NK-92 (cell line): Measurements from ENCODE around the gene GMPPB.
"Not testable (repeated sequence)": the region's sequence is repeated elsewhere in the genome, so short reads cannot be mapped to it uniquely, and the experiment has no call there.

Experiments used
- DNase-seq: peaks from one replicate; lab custom pipeline; 2025; ENCODE audit not compliant: unreplicated experiment; lab: John Stamatoyannopoulos, UW

Gene GMPPB

GRCh38 chr3:49723628-49724551, at the start of gene GMPPB:
TSS of gene GMPPB (minus strand) at chr3:49723951. CDS start at chr3:49723726, 225 bp downstream.
- DNase-seq, result peak; percentile 68

- no peak for DNase-seq
Measured at GRCh38 chr3:49772703-49773102, 49.0 kb upstream of the GMPPB start.

DNA sequence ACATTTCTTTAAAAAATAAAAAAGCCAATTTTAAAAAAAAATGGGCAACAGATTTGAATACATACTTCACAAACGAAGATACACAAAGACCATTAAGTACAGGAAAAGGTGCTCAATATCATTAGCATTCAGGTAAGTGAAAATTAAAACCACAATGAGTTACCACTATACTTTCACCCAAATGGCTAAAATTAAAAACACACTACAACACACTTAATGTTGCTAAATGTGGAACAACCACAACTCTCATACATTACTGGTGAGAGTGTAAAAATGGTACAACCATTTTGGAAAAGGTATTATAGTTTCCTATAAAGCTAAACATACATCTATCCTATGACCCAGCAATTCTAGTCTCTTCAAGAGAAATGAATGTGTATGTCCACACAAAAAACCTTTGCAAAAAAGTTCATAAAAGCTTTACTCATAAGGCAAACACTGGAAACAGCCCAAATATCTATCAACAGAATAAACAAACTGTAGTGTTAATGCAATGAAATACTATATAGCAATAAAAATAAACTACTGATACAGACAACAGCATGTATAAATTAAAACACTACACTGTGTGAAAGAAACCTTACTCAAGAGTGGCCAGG, 47.7 kb upstream of the GMPPB start:
- DNase-seq, result no peak

DNA sequence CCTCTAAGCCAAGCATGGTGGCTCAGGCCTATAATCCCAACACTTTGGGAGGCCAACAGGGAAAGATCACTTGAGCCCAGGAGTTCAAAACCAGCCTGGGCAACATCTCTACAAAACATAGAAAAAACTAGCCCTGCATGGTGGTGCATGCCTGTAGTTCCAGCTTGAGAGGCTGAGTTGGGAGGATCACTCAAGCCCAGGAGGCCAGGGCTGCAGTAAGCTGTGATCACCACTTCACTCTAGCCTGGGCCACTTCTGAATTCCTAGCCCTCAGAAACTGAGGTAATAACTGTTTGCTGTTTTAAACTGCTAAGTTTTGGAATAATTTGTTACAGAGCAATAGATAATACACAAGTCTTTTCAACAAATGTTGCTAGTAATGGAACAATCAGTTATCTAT, 46.2 kb upstream of the GMPPB start:
- no peak for DNase-seq

GRCh38 chr3:49769286-49769915, 45.6 kb upstream of the GMPPB start:
- no peak for DNase-seq

DNA sequence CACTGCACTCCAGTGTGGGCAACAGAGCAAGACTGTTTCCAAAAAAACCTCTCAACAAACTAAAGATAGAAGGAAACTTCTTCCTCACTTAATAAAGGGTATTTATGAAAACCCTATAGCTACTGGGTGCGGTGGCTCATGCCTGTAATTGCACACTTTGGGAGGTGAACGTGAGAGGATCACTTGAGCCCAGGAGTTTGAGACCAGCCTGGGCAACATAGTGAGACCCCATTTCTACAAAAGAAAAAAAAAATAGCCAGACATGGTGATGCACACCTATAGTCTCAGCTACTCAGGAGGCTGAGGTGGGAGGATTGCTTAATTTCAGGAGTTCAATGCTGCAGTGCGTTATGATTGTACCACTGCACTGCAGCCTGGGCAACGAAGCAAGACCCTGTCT, 40.2 kb upstream of the GMPPB start:
- no peak for DNase-seq

DNA sequence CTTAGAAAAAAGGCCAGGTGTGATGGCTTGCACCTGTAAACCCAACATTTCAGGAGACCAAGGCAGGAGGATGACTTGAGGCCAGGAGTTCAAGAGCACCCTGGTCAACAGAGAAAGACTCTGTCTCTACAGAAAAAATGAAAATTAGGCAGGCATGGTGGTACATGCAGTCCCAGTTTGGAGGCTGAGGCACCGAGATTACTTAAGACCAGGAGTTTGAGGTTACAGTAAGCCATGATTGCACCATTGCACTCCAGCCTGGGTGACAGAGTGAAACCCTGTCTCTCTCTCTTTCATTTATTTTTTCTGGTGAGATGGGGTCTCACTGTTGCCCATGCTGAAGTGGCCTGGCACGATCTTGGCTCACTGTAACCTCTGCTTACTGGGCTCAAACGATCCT, 37.9 kb upstream of the GMPPB start:
- DNase-seq, result no peak

GRCh38 chr3:49759226-49759625, 35.5 kb upstream of the GMPPB start:
- no peak for DNase-seq

DNA sequence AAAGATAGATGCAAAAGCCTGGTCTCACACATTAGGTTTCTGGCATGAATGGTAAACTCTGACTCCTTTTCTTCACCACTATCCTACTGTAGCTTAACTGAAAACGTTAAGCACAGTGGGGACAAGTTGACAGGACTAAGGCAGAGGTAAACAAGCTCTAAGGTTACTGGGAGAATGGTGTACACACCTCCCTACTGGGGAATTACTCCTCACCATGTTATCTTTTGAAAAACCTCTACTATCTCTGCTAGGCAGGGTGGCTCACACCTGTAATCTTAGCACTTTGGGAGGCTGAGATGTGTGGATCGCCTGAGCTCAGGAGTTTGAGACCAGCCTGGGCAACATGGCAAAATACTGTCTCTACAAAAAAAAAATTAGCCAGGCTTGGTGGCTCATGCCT, 33.4 kb upstream of the GMPPB start:
- DNase-seq, result no peak

GRCh38 chr3:49756036-49756435, 32.3 kb upstream of the GMPPB start:
- no peak for DNase-seq

DNA sequence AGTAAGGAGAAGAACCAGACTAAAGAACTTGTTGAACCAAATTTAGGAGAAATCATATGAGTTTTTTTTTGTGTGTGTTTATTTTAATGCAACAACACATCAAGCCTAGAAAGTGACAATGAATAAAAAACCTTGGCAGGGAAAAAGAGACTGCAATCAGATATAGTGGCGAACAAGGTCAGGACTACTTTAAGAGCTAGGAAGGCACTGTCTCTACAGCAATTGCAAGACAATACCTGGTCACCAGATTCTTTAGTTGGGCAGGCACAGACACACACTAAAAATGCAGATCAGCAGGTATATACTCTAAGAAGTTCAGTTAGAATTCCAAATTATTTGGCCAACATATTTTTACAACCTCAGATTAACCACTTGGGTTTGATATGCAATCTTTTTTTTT, 30.8 kb upstream of the GMPPB start:
- no peak for DNase-seq

GRCh38 chr3:49751501-49751900, 27.8 kb upstream of the GMPPB start:
- no peak for DNase-seq

DNA sequence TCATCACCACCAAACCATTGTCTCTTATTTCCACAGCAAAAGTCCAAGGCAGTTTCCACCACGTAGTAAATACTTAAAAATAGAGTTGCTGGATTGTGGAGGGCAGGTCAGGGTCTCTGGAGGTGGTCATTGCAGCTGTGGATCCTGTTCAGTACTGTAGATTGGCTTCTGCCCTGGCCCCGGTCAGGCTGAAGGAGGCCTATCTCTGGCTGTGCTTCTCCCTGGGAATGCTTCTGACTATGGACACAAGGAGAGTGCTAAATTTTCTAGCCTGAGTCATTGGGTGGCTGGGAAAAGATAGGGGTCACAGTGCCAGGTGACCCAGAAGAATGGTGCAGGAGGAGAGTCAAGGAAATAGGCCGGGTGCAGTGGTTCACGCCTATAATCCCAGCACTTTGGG, 26.3 kb upstream of the GMPPB start:
- no peak for DNase-seq

DNA sequence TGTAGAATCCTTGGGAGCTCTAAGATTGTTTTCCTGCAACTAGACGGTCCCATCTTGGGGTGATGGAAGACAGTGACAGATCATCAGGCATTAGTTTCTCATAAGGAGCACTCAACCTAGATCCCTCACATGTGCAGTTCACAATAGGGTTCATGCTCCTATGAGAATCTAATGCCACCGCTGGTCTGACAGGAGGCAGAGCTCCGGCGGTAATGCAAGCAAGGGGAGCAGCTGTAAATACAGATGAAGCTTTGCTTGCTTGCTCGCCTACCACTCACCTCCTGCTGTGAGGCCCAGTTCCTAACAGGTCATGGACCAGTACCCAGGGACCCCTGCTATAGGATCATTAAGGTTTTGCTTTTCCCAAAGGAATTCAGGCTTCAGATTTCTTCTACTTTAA, 25.1 kb upstream of the GMPPB start:
- DNase-seq, result not testable (repeated sequence)

GRCh38 chr3:49747792-49748480, 24.2 kb upstream of the GMPPB start:
- DNase-seq, result no peak

GRCh38 chr3:49745986-49746385, 22.2 kb upstream of the GMPPB start:
- no peak for DNase-seq

GRCh38 chr3:49740427-49740826, 16.7 kb upstream of the GMPPB start:
- DNase-seq, result no peak

GRCh38 chr3:49738067-49738713, 14.4 kb upstream of the GMPPB start:
- DNase-seq, result no peak

DNA sequence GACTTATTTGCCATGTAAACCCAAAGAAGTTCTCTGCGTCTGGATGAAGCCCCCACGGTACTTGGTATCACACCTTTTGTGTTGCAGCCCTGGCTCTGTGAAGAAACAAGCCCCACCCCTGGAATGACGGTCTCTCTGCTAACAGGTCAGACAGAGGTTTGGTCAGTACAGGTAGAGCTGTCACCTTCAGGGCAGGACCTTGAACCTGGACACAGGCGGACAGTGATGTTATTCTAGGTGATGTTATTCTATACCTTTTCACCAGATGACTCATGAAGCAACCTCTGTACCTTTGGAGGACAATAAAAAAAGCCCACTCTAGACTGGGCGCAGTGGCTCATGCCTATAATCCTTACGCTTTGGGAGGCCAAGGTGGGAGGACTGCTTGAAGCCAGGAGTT, 11.0 kb upstream of the GMPPB start:
- DNase-seq, result no peak

DNA sequence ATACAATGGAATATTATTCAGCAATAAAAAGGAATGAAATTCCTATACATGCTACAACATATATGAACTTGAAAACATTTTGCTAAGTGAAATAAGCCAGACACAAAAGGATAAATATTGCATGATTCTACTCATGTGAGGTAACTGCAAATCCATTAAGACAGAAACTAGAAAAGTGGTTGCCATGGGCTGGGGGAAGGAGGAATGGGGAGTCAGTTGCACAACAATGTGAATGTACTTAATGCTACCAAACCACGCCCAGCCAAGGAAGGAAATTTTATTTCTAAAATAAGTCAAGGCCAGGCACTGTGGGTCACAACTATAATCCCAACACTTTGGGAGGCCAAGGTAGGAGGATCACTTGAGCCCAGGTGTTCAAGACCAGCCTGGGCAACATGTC, 9.8 kb upstream of the GMPPB start:
- no peak for DNase-seq

DNA sequence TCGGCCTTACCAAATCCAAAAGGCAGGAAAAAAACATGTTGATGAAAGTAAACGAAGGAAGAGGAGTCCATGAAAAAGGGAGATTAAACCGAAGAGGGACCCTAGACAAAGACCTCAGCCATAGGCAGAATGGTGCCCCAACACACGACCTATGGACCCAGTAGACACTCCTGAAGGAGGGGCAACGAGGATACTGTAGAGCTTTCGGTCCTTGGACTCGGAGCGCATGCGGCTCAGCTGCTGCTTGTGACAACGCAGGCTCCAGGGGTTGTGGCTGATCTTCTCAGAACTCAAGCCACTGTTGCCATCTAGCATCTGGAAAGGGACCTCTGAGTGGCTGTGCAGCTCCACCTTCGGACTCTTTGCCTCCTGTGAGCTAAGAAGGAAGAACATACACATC, 8.8 kb upstream of the GMPPB start:
- no peak for DNase-seq
